Activated CD4-positive, alpha-beta T cell treated with anti-CD3 and anti-CD28 coated beads, Interleukin-2, amount 50 U/mL, for 48 hours (primary cell): ENCODE data around the gene ENKD1.
"Not testable (repeated sequence)": the region's sequence is repeated elsewhere in the genome, so short reads cannot be mapped to it uniquely, and the experiment has no call there.

Experiments used
- DNase-seq, 2 experiments: peaks; one replicate each; pipeline ENCODE4 v3.0.0-alpha.2; 2020

The ENKD1 gene, protein sequence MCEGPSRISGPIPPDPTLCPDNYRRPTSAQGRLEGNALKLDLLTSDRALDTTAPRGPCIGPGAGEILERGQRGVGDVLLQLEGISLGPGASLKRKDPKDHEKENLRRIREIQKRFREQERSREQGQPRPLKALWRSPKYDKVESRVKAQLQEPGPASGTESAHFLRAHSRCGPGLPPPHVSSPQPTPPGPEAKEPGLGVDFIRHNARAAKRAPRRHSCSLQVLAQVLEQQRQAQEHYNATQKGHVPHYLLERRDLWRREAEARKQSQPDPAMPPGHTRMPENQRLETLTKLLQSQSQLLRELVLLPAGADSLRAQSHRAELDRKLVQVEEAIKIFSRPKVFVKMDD

DNA sequence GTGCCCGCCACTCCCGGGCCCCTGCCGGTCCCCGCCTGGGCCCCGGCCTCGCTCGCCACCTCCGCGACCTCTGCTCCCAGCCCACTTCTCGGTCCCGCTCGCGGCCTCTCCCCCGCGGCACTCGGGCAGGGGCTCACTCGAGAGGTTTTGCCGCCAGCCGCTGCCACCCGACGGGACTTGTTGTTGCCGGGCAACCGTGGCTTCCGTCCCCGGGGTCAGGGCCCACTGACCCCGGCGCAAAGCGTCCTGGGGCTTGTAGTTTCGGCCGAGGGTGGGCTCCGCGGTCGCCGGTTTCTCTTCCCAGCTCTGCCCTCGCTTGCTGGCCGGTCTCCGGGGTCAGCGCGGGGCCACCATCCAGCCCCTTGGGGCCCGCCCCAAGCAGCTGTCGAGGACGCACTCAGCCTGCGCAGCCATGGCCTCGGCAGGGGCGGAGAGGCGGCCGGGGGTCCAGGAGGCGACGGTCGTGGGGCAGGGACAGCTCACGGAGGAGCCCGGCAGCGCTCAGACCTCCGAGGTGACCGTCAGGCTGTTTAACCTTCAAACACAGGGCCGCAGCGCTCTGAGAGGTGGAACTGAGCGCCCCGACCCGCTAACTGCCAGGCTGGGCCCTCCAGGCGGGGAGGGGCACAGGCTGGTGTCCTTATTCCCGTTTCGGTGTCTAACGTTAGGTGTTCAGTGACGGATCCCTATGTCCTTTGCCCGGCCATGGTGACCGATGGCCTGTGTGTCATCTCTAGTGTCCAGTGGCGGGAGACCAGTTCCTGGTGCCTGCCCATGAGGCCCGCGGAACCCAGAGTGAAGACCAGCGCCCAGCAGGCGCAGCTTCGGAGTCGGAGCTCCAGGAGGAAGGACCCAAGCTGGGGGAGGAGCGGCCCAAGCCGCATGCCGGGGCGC, at the start of gene ENKD1, which contains the start of gene C16orf86:
Gene ENKD1 (minus strand): TSS at position 192 of the 894 bp plus-strand sequence. CDS start 308 bp downstream, outside the sequence.
Gene C16orf86 (plus strand): TSS at position 256 of the 894 bp plus-strand sequence. CDS start 157 bp downstream, at position 413.
- peak; percentile 78 to 83 for DNase-seq

DNA sequence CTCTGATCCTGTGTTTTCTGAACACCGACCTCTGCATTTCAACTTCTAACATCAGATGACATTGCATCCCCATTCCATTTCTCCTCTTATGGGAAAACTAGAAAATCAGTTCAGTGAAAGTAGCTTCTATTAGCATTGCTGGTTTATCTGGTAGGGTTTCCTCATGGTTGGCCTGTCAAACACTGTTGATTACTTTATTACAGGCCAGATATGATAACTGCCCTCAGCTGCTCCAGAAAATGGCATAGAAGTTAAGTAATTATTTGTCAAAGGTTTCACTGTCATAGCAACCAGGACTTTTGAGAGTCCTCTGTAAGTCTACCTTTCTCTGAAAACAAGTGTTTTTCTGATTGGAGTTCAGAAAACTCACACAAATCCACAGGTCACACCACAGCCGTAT, 49.5 kb upstream of the ENKD1 start:
- DNase-seq = no peak

DNA sequence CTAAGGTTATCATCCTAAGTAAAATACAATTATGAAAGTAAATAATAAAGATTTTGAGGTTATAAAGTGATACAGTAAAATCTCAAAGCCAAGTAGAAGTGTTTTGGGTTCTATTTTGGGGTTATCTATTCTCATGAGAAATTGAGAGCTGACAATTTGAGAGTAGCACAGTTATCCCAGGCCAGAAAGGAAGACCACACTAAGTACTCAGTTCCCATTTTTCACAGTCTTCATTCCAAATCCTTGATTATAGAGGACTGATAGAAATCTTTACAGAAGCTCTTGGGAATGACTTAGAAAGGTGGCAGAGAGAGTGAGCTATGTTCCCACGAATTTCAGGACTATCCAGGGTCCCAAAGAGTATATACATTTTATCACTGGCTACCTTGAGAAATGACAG, 48.0 kb upstream of the ENKD1 start:
- no peak for DNase-seq

DNA sequence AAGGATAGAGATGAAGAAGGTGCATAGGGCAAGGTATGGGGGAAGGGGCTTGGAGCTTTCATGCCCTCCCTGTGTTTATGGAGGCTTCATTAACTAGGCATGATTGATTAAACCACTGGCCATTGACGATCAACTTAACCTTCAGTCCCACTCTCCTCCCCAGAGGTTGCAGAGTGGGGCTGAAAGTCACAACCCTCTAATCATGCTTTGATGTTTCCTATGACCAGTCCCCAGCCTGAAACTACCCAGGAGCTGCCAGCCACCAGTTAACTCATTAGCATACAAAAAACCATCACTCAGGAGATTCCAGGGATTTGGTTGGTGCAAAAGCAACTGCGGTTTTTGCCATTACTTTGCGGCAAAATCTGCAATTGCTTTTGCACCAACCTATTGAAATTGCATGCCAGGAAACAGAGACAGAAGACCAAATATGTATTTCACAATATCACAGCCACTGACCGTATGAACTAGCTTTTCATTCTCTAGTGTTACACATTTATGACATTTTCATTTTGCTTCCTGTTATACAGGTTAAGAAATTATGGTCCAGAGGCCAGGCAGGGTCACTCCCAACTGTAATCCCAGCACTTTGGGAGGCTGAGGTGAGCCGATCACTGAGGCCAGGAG, 47.2 kb upstream of the ENKD1 start:
- no peak for DNase-seq

DNA sequence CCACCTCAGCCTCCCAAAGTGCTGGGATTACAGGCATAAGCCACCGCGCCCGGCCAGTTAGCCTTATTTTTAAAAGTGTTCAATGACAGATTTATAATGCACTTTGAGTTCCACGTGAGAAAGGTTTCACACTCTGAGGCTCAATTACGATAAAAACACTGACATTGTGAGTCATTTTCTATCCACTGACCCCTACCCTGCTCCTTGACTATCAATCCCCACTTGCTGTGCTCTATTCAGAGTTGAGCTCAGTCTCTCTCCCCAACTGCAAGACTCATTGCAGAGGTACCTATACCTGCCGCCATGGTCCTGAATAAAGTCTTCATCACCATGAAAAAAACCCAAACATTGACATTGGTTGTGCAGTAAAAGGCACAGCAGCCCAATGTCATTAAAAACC, 44.1 kb upstream of the ENKD1 start:
- DNase-seq = no peak

DNA sequence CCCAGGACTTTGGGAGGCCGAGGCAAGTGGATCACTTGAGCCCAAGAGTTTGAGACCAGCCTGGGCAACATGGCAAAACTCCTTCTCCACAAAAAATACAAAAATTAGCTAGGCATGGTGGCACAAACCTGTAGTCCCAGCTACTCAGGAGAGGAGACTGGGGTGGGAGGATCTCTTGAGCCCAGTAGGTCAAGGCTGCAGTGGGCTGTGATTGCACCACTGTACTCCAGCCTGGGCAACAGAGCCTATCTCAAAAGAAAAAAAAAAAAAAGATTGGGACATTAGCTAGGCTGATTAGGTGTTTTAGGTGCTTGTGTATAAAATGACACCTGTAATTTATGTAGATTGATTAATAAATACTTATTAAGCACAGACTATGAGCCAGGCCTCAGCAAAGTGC, 42.5 kb upstream of the ENKD1 start:
- DNase-seq = no peak

DNA sequence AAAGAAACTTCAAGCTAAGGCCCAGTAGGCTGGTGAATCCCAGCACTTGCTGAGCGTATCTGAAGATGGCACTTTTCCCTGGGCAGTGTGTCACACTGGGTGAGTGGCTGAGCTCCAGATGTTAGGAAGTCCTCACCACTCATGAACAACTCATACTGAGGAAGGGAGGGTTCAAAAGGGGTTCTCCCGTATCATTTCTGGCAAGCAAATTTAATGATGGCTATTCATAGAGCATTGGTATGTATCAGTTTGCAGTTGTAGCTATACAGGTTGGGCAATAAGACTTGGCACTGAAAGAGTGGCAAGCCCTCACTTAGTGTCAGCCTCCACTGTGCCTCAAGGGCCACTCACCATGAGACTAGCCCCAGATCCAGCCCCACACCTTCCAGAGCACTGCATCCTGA, 41.8 kb upstream of the ENKD1 start:
- DNase-seq = no peak

DNA sequence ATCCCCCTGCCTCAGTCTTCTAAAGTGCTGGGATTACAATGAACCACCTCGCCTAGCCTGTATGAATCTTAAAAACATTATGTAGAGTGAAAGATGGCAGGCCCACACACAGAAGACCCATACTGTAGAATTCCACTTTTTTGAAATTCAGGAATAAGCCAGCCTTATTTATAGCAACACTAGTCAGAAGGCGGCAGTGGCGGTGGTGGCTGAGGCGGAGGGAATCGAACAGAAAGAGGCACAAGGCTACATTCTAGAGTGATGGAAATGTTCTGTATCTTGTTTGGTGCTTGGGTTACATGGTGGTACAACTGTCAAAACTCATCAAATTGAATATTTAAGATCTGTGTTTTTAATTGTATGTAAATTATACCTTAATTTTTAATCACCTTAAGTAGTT, 41.2 kb upstream of the ENKD1 start:
- DNase-seq = no peak

DNA sequence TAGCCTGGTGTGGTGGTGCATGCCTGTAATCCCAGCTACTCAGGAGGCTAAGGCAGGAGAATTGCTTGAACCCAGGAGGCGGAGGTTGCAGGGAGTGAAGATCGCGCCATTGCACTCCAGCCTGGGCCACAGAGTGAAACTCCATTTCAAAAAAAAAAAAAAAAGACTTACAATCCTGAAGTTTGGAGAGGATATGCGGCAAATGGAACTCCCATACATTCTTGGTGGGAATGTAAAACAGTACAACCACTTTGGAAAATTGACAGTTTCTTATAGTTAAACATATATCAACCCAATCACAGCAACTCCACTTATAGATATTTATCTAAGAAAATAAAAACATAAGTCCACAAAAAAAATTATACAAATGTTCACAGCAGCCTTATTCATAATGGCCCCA, 40.7 kb upstream of the ENKD1 start:
- DNase-seq = no peak

DNA sequence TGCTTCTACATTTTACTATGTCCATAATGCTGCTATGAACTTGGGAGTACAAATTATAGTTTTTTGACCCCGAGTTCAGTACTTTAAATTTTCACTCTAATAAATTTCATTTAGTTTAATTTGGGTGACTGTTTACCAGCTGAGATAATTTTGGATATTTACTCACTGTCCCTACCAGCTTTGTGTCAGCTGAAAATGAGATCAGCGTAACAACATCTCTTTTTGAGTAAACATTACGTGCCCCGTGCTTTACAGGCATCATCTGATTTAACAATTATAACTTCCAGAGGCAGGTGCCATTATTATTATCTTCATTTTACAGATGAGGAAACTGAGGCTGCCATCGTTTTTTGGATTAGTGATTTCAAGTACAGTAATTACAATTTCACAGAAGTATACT, 37.6 kb upstream of the ENKD1 start:
- DNase-seq = no peak

DNA sequence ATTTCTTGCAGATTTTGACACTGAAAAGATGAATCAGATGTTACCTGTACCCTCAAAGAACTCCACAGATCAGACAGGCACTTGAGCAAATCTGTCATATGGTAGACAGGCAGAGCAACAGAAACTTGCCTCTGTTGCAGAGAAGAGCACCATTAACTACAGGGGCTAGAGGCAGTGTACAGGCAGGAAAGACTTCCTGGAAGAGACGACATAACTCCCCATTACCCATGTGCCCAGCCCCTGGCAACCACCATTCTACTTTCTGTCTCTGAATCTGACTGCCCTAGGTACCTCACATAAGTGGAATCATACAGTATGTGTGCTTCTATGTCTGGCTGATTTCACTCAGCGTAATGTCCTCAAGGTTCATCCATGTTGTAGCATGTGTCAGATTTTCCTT, 37.1 kb upstream of the ENKD1 start:
- peak in 1 of 2 experiments; percentile 10 for DNase-seq

DNA sequence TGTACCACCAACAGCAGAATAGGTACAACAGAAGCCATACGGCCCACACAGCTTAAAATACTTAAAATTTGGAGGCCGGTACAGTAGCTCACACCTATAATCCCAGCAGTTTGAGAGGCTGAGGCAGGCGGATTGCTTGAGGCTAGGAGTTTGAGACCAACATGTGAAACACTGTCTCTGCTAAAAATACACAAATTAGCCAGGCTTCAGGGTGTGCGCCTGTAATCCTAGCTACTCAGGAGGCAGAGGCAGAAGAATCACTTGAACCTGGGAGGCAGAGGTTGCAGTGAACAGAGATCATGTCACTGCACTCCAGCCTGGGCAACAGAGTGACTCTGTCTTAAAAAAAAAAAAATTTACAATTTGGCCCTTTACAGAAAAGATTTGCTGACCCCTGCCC, 35.6 kb upstream of the ENKD1 start:
- no peak for DNase-seq

DNA sequence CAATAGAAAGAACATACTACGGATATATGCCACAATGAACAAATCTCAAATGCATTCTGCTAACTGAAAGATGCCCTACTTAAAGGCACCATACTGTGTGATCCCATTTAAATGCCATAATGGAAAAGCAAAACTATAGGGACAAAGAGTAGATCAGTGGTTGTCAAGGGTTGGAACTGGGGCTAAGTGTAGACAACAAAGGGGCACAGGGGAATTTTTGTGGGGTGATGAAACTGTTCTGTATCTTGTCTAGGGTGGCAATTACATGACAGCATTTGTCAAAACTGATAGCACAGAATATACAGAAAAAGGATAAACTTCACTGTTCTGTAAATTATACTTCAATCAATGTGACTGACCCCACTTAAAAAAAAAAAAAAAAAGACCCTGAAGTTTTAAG, 34.9 kb upstream of the ENKD1 start:
- DNase-seq = no peak

DNA sequence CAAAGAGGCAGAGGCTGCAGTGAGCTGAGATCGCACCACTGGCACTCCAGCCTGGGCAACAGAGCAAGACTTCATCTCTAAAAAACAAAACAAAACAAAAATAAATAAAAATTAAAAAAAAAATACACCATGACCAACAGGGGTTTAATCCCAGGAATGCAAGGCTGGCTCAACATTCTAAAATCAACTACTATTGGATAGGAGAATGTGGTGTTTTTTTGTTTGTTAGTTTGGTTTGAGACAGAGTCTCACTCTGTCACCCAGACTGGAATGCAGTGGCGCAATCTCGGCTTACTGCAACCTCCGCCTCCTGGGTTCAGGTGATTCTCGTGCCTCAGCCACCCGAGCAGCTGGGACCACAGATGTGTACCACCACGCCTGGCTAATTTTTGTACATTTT, 32.7 kb upstream of the ENKD1 start:
- DNase-seq = no peak

DNA sequence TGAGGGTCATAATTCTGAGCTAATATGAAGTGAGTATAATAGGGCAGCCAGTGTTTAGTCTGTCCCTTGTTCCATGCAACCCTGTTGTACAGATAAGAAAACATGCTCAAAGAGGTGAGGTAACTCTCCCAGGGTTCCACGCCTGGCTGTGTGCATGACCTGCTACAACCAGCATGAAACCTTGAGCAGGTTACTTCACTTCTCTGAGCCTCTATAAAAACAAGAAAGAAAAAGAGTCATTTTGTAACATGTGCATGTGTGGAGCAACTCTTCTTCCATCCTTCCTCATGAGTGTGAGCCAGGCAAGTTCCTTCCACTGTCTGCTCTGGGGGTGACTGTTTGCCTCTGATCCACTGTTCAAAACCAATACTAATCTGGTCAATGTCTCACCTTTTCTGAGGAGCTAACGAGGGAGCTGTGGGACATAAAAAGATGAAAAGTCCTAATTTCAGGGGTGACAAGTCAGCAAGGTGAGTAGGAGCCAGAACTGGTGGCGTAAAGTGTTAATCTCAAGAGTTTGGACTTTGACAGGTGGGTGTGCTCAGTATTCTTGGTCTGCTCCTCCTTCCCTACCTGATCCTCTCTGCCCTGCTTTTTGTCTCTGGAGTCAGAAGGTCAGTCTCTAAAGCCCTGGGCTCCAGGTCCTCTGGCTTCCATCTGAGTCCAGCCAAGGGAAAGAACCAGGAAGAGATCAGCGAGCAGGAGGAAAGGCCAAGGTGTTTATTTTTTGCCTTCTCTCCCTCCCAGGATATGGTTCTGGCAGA, 31.1 kb upstream of the ENKD1 start:
- DNase-seq = no peak

DNA sequence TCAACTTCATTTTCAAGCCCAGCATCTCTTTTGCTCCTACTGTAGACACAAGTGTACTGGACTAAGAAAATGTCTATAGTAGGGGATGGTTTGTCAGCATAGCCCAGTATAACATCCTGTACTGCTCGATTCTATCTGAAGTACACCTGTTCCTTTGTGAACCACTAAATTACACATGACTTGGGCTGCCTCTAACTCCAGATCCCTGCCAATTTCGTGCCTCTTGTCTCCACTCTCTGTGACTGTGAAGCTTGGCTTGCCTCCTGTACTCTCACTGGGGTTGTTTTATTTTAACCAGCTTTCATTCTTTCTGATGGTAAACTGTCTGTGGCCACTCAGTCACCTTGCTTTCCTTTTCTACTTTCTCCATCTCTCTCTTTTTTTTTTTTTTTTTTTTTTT, 28.1 kb upstream of the ENKD1 start:
- DNase-seq = no peak

DNA sequence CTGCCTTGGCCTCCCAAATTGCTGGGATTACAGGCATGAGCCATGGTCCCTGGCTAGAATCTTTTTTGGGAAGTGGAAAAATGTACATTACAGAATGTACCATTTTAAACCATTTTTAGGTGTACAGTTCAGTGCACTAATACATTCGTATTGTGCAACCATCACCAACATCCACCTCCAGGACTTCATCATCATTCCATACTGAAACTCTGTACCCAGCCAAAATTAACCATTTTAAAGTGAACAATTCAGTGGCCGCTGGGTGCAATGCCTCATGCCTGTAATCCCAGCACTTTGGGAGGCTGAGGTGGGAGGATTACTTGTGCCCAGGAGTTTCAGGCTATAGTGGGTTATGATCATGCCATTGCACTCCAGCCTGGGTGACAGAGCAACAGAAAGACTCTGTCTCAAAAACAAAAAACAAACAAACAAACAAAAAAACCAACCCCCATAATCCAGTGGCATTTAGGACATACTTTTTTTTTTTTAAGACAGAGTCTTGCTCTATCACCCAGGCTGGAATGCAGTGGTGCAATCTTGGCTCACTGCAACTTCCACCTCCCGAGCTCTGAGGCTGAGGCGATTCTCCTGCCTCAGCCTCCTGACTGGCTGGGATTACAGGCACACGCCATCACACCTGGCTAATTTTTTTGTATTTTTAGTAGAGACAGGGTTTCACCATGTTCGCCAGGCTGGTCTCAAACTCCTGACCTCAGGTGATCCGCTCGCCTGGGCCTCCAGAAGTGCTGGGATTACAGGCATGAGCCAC, 27.2 kb upstream of the ENKD1 start:
- DNase-seq = not testable (repeated sequence)

DNA sequence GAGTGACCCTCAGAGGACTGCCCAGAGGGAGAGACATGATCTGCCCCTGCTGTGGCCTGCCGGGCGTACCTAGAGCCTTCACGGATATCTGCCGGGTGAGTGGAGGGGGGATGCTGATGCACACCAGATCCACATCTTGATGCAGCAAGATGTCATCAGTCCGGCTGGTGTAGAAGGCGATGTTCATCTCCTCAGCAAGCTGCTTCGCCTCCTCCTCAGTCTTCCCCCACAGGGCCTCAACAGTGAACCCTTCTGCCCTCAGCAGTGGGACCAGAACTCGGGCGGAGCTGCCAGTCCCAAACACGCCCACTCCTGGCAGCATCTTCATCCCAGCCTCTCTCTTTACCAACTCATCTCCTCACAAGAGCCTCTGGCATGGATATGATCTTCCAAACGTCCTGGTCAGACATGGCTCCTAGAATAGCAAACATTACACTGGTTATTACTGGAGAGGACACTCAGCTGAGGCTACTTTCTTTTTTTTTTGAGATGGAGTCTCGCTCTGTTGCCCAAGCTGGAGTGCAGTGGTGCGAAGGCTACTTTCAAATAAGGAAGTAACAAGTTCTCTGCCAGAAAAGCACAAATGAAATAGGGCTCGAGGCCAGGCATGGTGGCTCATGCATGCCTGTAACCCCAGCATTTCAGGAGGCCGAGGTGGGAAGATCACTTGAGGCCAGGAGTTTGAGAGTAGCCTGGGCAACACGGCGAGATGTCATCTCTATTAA, 19.0 kb upstream of the ENKD1 start:
- DNase-seq = no peak

DNA sequence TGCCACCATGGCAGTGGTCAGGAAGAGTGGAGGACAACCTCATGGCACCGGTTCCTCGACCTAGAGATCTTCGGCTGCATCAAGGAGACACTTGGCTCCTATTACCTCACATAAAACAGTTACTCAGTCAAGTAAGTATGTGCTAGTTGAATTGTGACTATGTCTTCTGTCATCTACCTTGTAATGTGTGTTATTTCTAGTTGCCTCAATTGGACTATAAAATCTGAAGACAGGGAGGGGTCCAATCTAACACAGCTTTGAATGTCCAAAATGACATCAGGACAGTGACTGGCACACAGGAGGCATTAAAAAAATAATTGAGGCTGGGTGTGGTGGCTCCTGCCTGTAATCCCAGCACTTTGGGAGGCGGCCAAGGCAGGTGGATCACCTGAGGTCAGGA, 17.2 kb upstream of the ENKD1 start:
- no peak for DNase-seq

DNA sequence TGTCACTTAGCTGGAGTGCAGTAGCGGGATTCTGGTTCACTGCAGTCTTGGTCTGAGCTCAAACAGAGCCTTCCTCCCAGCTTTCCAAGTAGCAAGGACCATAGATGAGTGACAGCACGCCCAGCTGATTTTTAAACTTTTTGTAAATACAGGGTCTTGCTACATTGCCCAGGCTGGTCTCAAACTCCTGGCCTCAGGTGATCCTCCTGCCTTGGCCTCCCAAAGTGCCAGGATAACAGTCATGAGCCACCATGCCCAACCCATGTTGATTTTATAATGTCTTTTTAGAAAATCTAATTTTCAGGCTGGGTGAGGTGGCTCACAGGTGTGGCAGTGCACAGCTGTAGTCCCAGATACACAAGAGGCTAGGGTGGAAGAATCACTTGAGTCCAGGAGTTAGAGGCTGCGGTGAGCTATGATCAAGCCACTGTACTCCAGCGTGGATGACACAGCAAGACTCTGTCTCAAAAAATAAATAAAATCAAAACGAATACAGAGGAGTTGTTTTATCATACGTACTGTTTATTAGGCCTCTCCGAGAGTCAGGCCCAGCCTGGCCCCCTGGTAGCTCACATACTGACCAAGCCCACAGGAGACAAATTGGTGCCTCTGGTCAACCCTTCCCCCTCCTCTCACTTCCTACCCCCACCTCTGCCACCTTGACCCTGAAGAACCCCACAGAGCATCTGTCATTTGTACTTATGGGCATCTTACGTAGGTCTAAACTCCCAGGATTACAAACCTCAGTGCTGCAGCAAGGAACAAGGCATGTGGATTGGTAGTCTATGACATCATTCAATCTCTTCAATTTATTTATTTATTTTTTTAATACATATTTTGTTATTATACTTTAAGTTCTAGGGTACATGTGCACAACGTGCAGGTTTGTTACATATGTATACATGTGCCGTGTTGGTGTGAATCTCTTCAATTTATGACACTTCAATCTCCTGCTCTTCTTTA, 13.7 kb upstream of the ENKD1 start:
- no peak for DNase-seq
